GM11168 (cell line): Measurements from ENCODE around the gene SLC66A1.
"Not testable (repeated sequence)": the region's sequence is repeated elsewhere in the genome, so short reads cannot be mapped to it uniquely, and the experiment has no call there.

Experiments
- in situ Hi-C: fragments of 300-500 bp; cut with MboI; formaldehyde crosslinking; loops from one replicate; pipeline ENCODE4 v1.12.0; 2022; ENCODE audit warnings: low sequenced_read_pairs; ENCODE audit not compliant: unreplicated experiment

Gene SLC66A1

DNA sequence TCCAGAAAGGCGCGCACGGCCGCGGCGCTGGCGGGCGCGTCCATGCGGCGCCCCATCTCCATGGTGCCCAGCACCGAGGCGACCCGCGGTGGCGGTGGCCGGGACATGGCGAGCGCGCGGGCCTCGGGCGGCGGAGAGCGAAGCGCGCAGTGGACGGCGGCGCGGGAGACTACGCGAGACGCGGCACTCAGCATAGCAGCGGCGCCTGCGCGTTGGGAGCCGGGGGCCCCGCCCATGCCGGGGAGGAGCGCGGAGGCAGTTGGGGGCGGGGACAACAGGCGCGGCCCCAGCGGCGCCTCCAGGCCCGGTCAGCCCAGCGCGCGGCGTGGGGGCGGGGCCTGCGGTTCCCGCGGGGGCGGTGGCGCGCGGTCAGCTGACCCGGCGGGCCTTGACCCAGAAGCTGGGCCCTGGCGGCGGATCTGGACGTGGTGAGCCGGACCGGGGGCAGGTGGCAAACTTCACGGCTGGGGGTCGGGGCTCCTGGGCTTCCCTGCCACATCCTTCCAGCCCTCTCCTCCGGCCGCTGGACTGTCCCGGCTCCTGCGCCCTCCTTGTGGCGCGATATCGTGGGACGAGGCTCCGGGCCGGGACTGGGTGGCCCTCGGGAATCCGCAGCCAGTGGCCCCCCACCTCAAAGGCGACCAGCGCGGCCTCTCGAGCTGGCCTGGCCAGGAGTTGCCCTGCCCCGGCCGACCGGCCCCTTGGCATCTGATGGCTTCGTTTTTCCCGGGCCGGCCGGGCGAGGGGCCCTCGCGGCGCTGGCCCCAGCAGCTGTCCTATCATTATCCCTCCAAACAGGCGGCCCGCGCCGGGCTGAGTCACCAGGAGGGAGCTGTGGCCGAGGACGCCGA, at the start of gene SLC66A1, which contains the start of gene AKR7A2:
Gene SLC66A1 (plus strand): TSS at position 396 of the 851 bp plus-strand sequence. CDS start 5,352 bp downstream, outside the sequence.
Gene AKR7A2 (minus strand): TSS at position 214 of the 851 bp plus-strand sequence. CDS start 20 bp downstream, at position 194.
- in situ Hi-C loops: no loop called here

- in situ Hi-C loops: no loop called here
These were observed 49.4 kb upstream of the SLC66A1 start for GRCh38 chr1:19262744-19263143.

DNA sequence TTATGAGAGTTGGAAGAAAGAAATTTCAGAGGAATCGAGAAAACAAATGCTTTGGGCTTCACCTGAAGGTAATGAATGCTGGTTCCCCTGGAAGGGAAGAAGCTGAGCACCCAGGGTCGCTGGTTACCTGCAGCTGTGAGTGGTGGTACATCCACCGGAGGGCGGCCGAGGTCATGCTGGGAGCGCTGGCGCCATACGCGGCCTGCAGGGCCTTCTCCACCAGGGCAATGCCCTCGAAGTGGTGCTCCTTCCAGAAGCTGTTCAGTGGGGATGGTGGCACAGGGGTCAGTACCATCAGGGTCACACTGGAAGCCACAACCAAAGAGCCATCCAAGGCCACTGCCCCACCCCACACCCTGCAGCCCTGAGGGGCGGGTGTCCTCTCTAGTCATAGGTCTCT, 43.7 kb upstream of the SLC66A1 start:
- in situ Hi-C loops: no loop called here

DNA sequence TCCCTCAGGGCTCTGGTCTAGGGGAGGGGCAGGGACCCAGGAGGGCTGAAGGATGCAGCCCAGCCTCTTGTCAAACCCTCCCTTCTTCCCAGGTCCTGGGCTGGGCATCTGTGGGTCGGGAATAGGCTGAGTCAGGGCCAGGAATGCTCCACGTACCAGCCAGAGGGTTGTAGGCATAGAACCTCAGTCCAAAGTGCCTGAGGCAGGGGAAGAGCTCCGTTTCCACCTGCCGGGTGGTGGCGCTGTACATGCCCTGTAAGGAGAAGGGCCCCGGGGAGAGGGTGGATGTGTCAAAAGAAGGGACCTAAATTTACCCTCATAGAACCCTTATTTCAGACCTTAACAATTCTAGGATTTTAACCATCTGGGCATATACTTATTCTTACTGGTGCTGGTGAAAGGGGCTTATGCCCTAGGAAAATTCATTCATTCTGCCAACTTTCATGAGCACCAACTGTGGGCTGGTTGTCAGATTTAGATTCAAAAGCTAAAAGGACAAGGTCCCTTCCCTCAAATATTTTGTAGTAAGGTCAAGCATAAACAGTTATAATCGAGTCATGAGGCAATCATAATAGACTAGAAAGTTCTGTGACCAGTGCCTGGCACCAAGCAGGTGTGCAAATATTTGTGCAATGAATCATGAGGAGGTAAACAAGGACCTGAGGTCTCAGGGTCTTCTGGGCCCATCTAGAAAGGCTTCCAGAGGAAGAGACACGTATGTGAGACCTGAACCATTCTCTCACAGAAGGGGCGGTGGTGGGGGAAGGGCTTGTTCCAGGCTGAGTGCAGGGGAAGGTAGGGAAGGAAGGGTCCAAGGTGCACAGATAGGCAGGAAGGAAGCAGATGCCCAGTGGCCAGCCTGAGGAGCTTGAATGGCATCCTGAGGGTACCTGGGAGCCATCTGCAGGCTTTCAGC, 42.4 kb upstream of the SLC66A1 start:
- in situ Hi-C loops: not testable (repeated sequence)

- in situ Hi-C loops: not testable (repeated sequence)
These were observed 41.8 kb upstream of the SLC66A1 start for GRCh38 chr1:19270343-19270730.

DNA sequence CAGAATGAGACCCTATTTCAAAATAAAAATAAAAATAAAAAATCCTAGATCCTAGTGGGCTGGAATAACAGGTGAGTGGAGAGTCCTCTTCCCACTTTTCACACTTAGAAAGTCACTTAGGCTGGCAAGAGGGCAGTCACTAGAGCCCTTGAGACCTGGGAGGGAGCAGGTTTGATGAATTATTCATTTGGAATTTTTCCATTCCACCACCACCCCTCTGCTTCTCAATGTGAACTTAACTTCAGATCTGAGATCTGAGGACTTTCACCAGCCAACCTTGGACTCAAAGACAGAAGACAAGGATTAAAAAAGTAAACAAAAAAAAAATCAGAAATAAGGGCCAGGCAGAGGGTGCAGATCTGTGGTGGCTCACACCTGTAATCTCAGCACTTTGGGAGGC, 40.1 kb upstream of the SLC66A1 start:
- in situ Hi-C loops: no loop called here

DNA sequence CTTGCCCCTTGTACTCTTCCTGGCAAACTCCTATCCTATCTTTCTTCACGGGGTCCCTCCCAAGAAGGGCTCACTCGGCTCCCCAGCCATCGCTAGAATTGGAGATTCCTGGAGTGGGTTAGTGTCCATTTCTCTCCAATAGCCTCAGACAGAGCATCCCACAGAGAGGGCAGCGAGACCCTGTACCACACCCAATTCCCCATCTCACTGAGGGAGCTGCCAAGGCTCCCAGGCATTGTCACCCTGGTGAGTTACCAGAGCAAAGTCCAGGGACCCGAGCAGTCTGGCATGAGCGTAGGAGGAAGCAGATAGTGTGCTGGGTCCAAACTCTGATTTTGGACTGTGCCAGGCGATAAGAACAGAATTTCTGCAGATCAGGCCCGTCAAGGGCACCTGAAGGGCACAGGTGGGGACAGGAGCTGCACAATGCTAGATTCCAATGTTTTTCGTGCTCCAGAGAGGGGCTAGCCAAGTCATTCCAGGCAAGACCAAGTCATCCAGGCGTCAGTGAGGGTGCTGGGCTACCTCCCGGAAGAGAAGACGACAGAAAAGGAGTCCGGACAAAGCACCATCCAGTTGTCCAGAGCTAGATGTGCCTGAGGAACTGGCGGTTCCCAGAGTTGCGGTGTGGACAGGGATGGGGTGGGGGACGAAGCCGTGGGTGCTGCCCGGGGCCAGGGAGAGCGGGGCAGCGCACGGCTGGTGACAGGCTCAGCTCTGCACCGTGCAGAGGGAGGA, 38.9 kb upstream of the SLC66A1 start:
- in situ Hi-C loops: no loop called here

GRCh38 chr1:19273844-19274531, 38.1 kb upstream of the SLC66A1 start:
- in situ Hi-C loops: not testable (repeated sequence)

DNA sequence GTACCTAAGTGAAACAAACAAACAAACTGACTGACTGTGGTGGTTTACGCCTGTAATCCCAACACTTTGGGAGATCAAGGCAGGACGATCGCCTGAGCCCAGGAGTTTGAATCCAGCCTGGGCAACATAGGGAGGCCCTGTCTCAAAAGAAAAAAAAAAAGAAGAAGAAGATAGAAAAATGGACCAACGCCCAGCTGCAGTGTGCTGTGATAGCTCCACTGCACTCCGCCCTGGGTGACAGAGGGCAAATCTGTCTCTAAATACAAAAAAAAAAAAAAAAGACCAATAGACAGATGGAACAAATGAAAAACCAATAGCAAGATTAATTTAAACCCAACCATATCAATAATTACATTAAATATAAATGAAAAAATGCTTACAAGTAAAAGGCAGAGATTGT, 37.5 kb upstream of the SLC66A1 start:
- in situ Hi-C loops: no loop called here

DNA sequence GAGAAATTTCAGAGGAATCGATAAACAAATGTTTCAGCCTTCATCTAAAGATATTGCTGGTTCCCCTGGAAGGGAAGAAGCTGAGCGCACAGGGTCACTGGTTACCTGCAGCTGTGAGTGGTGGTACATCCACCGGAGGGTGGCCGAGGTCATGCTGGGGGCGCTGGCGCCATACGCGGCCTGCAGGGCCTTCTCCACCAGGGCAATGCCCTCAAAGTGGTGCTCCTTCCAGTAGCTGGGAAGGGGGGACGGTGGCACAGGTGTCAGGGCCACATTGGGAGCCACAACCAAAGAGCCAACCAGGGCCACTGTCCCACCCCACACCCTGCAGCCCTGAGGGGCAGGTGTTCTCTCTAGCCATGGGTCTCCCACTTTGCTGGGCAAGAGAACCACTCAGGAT, 28.2 kb upstream of the SLC66A1 start:
- in situ Hi-C loops: no loop called here

DNA sequence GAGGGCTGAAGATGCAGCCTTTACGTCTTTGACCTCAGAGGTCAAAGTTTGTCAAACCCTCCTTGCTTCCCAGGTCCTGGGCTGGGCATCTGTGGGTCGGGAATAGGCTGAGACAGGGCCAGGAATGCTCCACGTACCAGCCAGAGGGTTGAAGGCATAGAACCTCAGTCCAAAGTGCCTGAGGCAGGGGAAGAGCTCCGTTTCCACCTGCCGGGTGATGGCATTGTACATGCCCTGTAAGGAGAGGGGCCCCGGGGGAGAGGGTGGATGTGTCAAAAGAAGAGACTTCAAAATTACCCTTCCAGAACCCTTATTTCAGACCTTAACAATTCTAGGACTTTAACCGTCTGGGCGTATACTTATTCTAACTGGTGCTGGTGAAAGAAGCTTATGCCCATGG, 27.2 kb upstream of the SLC66A1 start:
- in situ Hi-C loops: no loop called here

DNA sequence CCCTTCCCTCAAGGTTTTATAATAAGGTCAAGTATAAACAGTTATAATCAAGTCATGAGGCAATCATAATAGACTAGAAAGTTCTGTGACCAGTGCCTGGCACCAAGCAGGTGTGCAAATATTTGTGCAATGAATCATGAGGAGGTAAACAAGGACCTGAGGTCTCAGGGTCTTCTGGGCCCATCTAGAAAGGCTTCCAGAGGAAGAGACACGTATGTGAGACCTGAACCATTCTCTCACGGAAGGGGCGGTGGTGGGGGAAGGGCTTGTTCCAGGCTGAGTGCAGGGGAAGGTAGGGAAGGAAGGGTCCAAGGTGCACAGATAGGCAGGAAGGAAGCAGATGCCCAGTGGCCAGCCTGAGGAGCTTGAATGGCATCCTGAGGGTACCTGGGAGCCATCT, 26.8 kb upstream of the SLC66A1 start:
- in situ Hi-C loops: not testable (repeated sequence)

DNA sequence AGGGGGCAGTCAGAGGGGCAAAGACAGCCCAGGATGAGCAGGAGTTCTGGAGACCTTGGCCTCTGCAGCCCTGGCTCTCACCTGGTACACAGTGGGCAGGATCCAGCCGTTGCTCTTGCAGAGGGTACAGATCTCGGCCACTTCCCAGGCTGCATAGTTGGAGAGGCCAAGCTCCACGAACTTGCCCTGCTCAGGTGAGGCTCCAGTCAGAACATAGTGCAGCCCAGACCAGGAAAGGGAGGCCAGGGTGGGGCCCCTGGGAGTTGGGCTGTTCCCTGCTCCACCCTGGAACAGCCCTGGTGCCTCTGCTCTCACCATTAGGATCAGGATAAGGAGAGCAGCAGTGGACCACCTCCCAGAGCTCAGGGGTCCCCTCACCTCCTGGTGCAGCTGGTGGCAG, 26.3 kb upstream of the SLC66A1 start:
- in situ Hi-C loops: not testable (repeated sequence)

- in situ Hi-C loops: no loop called here
These were observed 24.5 kb upstream of the SLC66A1 start for GRCh38 chr1:19287436-19288185.

DNA sequence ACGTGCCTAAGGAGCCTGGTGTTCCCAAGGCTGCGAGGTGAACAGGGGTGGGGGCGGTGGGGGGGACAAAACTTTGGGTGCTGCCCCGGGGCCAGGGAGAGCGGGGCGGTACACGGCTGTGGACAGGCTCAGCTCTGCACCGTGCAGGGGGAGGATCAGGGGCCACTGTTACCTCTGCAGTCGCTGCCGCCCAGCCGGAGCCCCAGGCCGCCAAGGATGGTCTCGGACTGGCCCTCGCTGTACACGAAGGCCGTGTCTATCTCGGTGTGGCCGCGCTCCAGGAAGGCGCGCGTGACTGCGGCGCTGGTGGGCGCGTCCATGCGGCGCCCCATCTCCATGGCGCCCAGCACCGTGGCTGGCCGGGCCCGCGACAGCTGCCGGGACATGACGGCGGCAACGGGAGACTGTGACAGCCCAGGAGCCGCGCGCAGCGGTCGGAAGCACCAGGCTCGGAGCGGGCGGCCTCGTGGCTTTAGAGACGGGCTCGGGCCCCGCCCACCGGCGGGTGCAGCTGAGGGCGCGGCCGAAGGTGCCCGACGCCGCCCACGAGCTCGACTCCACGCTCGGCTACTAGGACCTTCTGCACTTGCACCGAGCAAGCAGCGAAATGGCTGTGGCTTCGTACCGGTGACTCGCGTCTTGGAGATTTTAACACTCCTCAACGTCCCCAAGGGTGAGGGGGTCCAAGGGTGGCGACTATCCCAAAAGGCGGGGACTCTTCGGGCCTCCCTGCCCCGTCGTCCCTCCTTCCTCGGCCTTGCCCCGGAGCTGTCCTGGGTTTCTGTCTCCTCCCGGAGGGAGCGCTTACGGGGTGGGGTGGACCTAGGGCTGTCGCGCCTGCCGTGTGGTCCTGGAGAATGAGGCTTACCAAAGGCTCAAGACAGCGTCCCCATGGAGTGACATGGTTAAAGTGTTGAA, 23.5 kb upstream of the SLC66A1 start, which contains the start of gene AKR7A3:
Gene AKR7A3 (minus strand): TSS at position 447 of the 918 bp plus-strand sequence. CDS start 61 bp downstream, at position 386.
- in situ Hi-C loops: not testable (repeated sequence)

GRCh38 chr1:19289244-19289643, 22.9 kb upstream of the SLC66A1 start:
- in situ Hi-C loops: no loop called here

GRCh38 chr1:19294638-19295037, 17.5 kb upstream of the SLC66A1 start:
- in situ Hi-C loops: no loop called here

DNA sequence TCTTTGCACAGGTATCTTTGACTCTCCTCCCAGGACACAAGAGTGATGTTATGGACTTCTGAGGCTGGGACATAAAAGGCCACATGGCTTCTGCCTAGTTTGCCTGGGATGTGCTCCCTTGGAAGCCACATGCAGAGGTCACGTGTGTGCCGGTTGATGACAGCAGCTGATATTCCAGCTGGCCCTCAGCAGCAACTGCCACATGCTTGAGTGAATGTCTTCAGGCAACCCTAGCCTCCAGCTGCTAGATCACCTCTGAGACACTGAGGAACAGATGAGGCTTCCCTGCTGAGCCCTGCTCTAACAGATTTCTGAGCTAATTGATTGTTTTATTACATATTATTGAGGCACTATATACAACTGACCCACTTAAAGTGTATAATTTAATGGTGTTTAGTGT, 11.9 kb upstream of the SLC66A1 start:
- in situ Hi-C loops: no loop called here
